Endothelial cell of umbilical vein (primary cell): ENCODE results near the gene ZNF385B. TPM values are rescaled to one million over a fixed set of nuclear protein-coding genes. Genes with fewer than 3 reads are reported as not detected.

Source experiments
- BruUV-seq: library from RNA; stranded (reverse); fragments of 400-500 nt; replicated peaks from 2 replicates; lab custom pipeline; 2021; lab: Mats Ljungman, UMichigan
- CTCF ChIA-PET: fragments of 300-600, 350-600 bp; sonication (Branson Sonifier 250); formaldehyde crosslinking; loops from one replicate; lab custom pipeline; 2021; ENCODE audit warnings: antibody characterized with exemption, inconsistent platforms; lab: Charles Lee
- POLR2A ChIA-PET: fragments of 300-600, 350-600 bp; sonication (Branson Sonifier 250); formaldehyde crosslinking; loops from one replicate; lab custom pipeline; 2021; ENCODE audit warnings: antibody characterized with exemption, inconsistent platforms; lab: Charles Lee
- DNase-seq: peaks from one replicate; pipeline ENCODE4 v3.0.0-alpha.2; 2011; ENCODE audit warnings: low read depth, low spot score
- FAIRE-seq: peaks from 2 replicates; lab custom pipeline; 2011; peaks lifted over from hg19 to GRCh38; lab: Jason Lieb, UNC
- H2AFZ ChIP-seq: 2 replicates; pipeline ENCODE4 v1.6.0; 2012; ENCODE audit warnings: low read depth, low read length, control low read depth, inconsistent platforms
- H3K27ac ChIP-seq: 2 replicates; pipeline ENCODE4 v1.5.1; 2011; ENCODE audit warnings: low read depth, mild to moderate bottlenecking, control low read depth, low read length, moderate library complexity; ENCODE audit not compliant: insufficient read depth
- H3K27me3 ChIP-seq, 2 experiments: 2 replicates each; pipeline versions ENCODE4 v1.6.0 to v1.6.1; 2011; ENCODE audit warnings: low read length in 2 of 2, mixed read lengths in 1 of 2; ENCODE audit not compliant: control insufficient read depth in 2 of 2, insufficient read depth in 2 of 2
- H3K36me3 ChIP-seq, 2 experiments: 2 replicates in 1 of 2; 3 replicates in 1 of 2; pipeline ENCODE4 v1.5.1; 2011; ENCODE audit warnings: low read length in 2 of 2, mild to moderate bottlenecking in 1 of 2, moderate library complexity in 1 of 2; ENCODE audit not compliant: control insufficient read depth in 2 of 2, insufficient read depth in 2 of 2; ENCODE audit errors: extremely low read depth in 1 of 2
- H3K4me1 ChIP-seq: 3 replicates; pipeline ENCODE4 v1.5.1; 2011; ENCODE audit warnings: mild to moderate bottlenecking, low read length; ENCODE audit not compliant: control insufficient read depth, insufficient read depth; ENCODE audit errors: extremely low read depth
- H3K4me2 ChIP-seq: 2 replicates; pipeline ENCODE4 v1.6.1; 2011; ENCODE audit warnings: low read length, control low read depth, mixed read lengths; ENCODE audit not compliant: insufficient read depth
- H3K4me3 ChIP-seq, 3 experiments: fragments of 200-600 bp in 1 of 3; sonication (generic), shearing (Covaris generic) in 1 of 3; replicated peaks in 1 of 3; 2 replicates each; pipeline ENCODE4 v1.5.1; 2011 to 2016; ENCODE audit warnings: control low read depth in 3 of 3, low read length in 3 of 3, mild to moderate bottlenecking in 2 of 3, inconsistent platforms in 1 of 3, low read depth in 1 of 3, moderate library complexity in 1 of 3; ENCODE audit not compliant: insufficient read depth in 1 of 3
- H3K79me2 ChIP-seq: 2 replicates; pipeline ENCODE4 v1.6.0; 2012; ENCODE audit warnings: low read length, inconsistent platforms; ENCODE audit not compliant: control insufficient read depth, insufficient read depth
- H3K9ac ChIP-seq: replicated peaks from 2 replicates; pipeline ENCODE3; 2011; ENCODE audit warnings: low read length, control low read depth; ENCODE audit not compliant: insufficient read depth; ENCODE audit errors: extremely low read depth
- H3K9me1 ChIP-seq: replicated peaks from 3 replicates; pipeline ENCODE4 v1.6.0; 2011; ENCODE audit warnings: mild to moderate bottlenecking, low read length; ENCODE audit not compliant: control insufficient read depth, insufficient read depth; ENCODE audit errors: extremely low read depth
- H3K9me3 ChIP-seq: replicated peaks from 2 replicates; pipeline ENCODE4 v1.5.1; 2012; ENCODE audit warnings: low read length, inconsistent platforms; ENCODE audit not compliant: control insufficient read depth, insufficient read depth
- H4K20me1 ChIP-seq: replicated peaks from 2 replicates; pipeline ENCODE3; 2011; ENCODE audit warnings: mild to moderate bottlenecking, low read length; ENCODE audit not compliant: control insufficient read depth, insufficient read depth; ENCODE audit errors: extremely low read depth
- CTCF ChIP-seq, 2 donors: IDR thresholded peaks; 1 replicate in 1 of 2; 2 replicates in 1 of 2; pipeline ENCODE4 v1.5.1; 2011; ENCODE audit warnings: low read length in 2 of 2, mild to moderate bottlenecking in 2 of 2, moderate library complexity in 2 of 2, control low read depth in 1 of 2, inconsistent platforms in 1 of 2, low read depth in 1 of 2; ENCODE audit not compliant: insufficient read depth in 1 of 2; ENCODE audit errors: extremely low read depth in 1 of 2
- EZH2 ChIP-seq: IDR thresholded peaks from 2 replicates; pipeline ENCODE4 v1.6.1; 2012; ENCODE audit warnings: borderline replicate concordance, low read depth, mild to moderate bottlenecking, moderate library complexity, low read length, inconsistent platforms; ENCODE audit not compliant: severe bottlenecking
- FOS ChIP-seq: IDR thresholded peaks from 2 replicates; pipeline ENCODE4 v1.6.1; 2011; ENCODE audit warnings: mild to moderate bottlenecking, low read length, moderate library complexity, borderline replicate concordance; ENCODE audit not compliant: insufficient read depth
- GATA2 ChIP-seq: IDR thresholded peaks from 2 replicates; pipeline ENCODE4 v1.7.0; 2011; ENCODE audit warnings: low read depth, mild to moderate bottlenecking, moderate library complexity, mixed read lengths, low read length; ENCODE audit not compliant: insufficient read length, insufficient read depth
- JUN ChIP-seq: IDR thresholded peaks from 2 replicates; pipeline ENCODE4 v1.6.1; 2011; ENCODE audit warnings: borderline replicate concordance, low read depth; ENCODE audit not compliant: insufficient read length, insufficient read depth
- MAX ChIP-seq: IDR thresholded peaks from 2 replicates; pipeline ENCODE4 v1.6.1; 2011; ENCODE audit not compliant: insufficient read depth, insufficient read length
- MYC ChIP-seq: IDR thresholded peaks from one replicate; pipeline ENCODE4 v1.6.1; 2011; ENCODE audit warnings: mild to moderate bottlenecking, low read depth, low read length
- POLR2A ChIP-seq: IDR thresholded peaks from 2 replicates; pipeline ENCODE4 v1.6.1; 2012; ENCODE audit warnings: low read depth, mild to moderate bottlenecking, control low read depth, low read length
- POLR2AphosphoS5 ChIP-seq: IDR thresholded peaks from 2 replicates; pipeline ENCODE4 v1.6.1; 2012; ENCODE audit warnings: low read depth, mild to moderate bottlenecking, control low read depth, low read length, moderate library complexity; ENCODE audit not compliant: insufficient read depth
- dilution Hi-C: fragments of 300-500 bp; cut with MboI; formaldehyde crosslinking; loops from one replicate; pipeline ENCODE4 v1.15.0; 2019; ENCODE audit warnings: low sequenced_read_pairs; ENCODE audit not compliant: extremely low pct_ligation_motif_present
- intact Hi-C: fragments of 100-400 bp; cut with micrococcal nuclease; formaldehyde crosslinking; loops from one replicate; pipeline ENCODE4 v1.10.0; 2022
- polyA plus RNA-seq, 4 experiments: library from polyadenylated mRNA; depleted of rRNA in 3 of 4; stranded (reverse) in 3 of 4; unstranded in 1 of 4; fragments of >200 nt; gene quantifications; 2 replicates each; pipeline versions ENCODE4 v1.2.1 to v1.2.3, GENCODE V29; 2011 to 2012; ENCODE audit warnings: missing spikeins in 1 of 4
- total RNA-seq: library from RNA; stranded (reverse); gene quantifications from 2 replicates; pipeline ENCODE4 v1.2.3, GENCODE V29; 2021

The ZNF385B gene
- total and polyA plus RNA-seq, 2 donors (not counting 3 experiments of a cell fraction or from before 2014, with no cell fraction given), result not detected

DNA sequence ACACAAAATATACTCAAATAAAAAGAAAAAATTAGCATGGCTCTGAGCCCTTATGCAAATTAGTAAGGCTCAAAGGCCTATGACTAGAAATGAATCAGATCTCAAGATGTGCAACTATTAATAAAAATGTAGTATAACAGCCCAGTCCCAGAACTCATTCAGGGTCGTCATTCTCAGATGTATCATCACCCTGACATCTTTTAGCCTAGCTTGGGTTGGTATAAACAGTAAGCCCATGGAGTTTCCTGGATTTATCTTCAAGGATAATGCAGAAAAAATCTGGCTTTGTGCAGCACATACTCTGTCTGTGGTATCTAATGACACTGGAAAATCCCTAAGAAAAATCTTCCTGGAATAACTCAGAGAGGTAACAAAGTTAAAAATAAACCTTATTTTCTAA is 239.3 kb downstream of the ZNF385B start:
- POLR2A ChIA-PET, result no interaction called here
- Histone ChIP-seq H2AFZ (no peak overlapping the region), H3K36me3 (no peaks in the 10 kb centered on the region), H3K9me1 (no peaks in the 10 kb centered on the region), H3K27ac (no peak overlapping the region), H3K4me1 (no peaks in the 10 kb centered on the region), H4K20me1 (no peaks in the 10 kb centered on the region), H3K9me3 (no peaks in the 10 kb centered on the region), H3K4me3 (no peak overlapping the region), H3K4me2 (no peak overlapping the region), H3K9ac (no peak overlapping the region), H3K27me3 (no peaks in the 10 kb centered on the region), H3K79me2 (no peaks in the 10 kb centered on the region)
- CTCF ChIA-PET, result interaction anchor here (1.3 kb wide), 1 partner anchor 211 kb away, joined by 4 read pairs; no protein-coding TSS in a partner anchor
- no TSS peak for BruUV-seq
- DNase-seq, result no peak
- intact Hi-C loops (no loop called here), dilution Hi-C loops (no loop called here)
- no peak for FAIRE-seq
- no peak for TF ChIP-seq POLR2A

DNA sequence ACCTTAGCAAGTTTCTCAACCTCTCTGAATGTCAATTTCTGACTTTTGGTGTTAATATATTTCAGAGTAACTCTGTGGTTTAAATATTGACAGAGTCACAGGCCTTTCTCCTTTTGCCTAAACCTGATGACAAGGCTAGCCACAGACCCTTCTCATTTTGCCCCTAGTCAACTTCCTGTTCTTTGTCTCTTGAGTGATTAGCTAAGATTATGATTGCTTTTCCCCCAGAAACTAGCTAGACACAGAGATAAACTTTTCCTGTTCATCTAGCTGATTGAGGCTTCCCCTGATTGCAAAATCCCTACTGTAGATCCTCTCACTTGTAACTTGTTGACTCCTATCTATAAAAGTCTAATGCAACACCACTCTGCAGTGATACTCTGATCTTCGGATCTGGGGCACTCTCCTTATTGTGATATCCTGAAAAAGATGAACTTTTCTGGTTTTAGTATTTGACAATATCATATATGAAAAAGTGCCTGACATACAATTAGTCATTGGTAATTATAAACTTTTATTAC is 241.4 kb downstream of the ZNF385B start:
- Histone ChIP-seq H3K9ac (no peak overlapping the region), H3K4me3 (no peak overlapping the region), H3K4me1 (no peaks in the 10 kb centered on the region), H3K27ac (no peak overlapping the region), H2AFZ (no peak overlapping the region), H3K9me3 (no peaks in the 10 kb centered on the region), H4K20me1 (no peaks in the 10 kb centered on the region), H3K9me1 (no peaks in the 10 kb centered on the region), H3K79me2 (no peaks in the 10 kb centered on the region), H3K4me2 (no peak overlapping the region), H3K36me3 (no peaks in the 10 kb centered on the region), H3K27me3 (no peaks in the 10 kb centered on the region)
- BruUV-seq, result no TSS peak
- FAIRE-seq, result no peak
- intact Hi-C loops, result no loop called here
- CTCF ChIA-PET, result no interaction called here
- no peak for DNase-seq
- TF ChIP-seq EZH2, result no peak
- no peak for TF ChIP-seq MAX
- TF ChIP-seq POLR2AphosphoS5, result no peak
- TF ChIP-seq JUN, result no peak
- no peak for TF ChIP-seq GATA2
- no peak for TF ChIP-seq POLR2A
- TF ChIP-seq FOS, result no peak
- no peak for TF ChIP-seq CTCF (IDR thresholded peaks at IDR 0.05; ENCODE audit: extremely low read depth in 1 of 2, insufficient read depth in 1 of 2, low read depth in 1 of 2, low read length in 2 of 2)
- TF ChIP-seq MYC, result no peak
- dilution Hi-C loops, result no loop called here
- POLR2A ChIA-PET, result no interaction called here
